Panc1 (cell line): Measurements from ENCODE around the gene MED25. TPM values are rescaled to one million over a fixed set of nuclear protein-coding genes. Genes with fewer than 3 reads are reported as not detected.
A peak's percentile ranks its signal among the peaks of the same experiment; 100 is the strongest.

Source experiments
- ATAC-seq: fragments of 200-7000 bp; cut with Tn5 transposase; 2 replicates; pipeline ENCODE4 v1.9.1; 2020; ENCODE audit warnings: mild to moderate bottlenecking, moderate library complexity
- BruUV-seq: library from RNA; stranded (reverse); fragments of 400-500 nt; replicated peaks from 2 replicates; lab custom pipeline; 2021; lab: Mats Ljungman, UMichigan
- CTCF ChIA-PET: fragments of 300-600 bp; sonication (Branson Sonifier 250); formaldehyde crosslinking; loops from one replicate; lab custom pipeline; 2022; ENCODE audit warnings: antibody characterized with exemption; lab: Charles Lee
- POLR2A ChIA-PET: fragments of 300-600 bp; sonication (Branson Sonifier 250); formaldehyde crosslinking; loops from one replicate; lab custom pipeline; 2022; ENCODE audit warnings: antibody characterized with exemption; lab: Charles Lee
- DNase-seq: peaks from one replicate; pipeline ENCODE4 v3.0.0-alpha.2; 2010; ENCODE audit warnings: low read depth, low spot score
- H3K27ac ChIP-seq: 2 replicates; pipeline ENCODE4 v1.5.1; 2011; ENCODE audit warnings: mild to moderate bottlenecking, low read length, inconsistent platforms
- H3K27me3 ChIP-seq: fragments of 200-500 bp; sonication (Bioruptor generic); 2 replicates; pipeline ENCODE4 v1.6.0; 2014; ENCODE audit warnings: low read length, inconsistent platforms; ENCODE audit not compliant: control insufficient read depth, insufficient read depth
- H3K36me3 ChIP-seq: fragments of 200-500 bp; sonication (Bioruptor generic); 2 replicates; pipeline ENCODE4 v1.5.1; 2014; ENCODE audit warnings: inconsistent platforms, mild to moderate bottlenecking, low read length, moderate library complexity; ENCODE audit not compliant: control insufficient read depth, insufficient read depth
- H3K4me1 ChIP-seq: 2 replicates; pipeline ENCODE4 v1.5.1; 2011; ENCODE audit warnings: inconsistent platforms, mild to moderate bottlenecking, low read length, moderate library complexity; ENCODE audit not compliant: control insufficient read depth, insufficient read depth
- H3K4me3 ChIP-seq, 2 experiments: 2 replicates each; pipeline ENCODE4 v1.5.1; 2011 to 2012; ENCODE audit warnings: low read depth in 2 of 2, low read length in 2 of 2, mild to moderate bottlenecking in 2 of 2, inconsistent platforms in 1 of 2, moderate library complexity in 1 of 2
- H3K9me3 ChIP-seq: fragments of 200-500 bp; sonication (Bioruptor generic); 2 replicates; pipeline ENCODE4 v1.5.1; 2014; ENCODE audit warnings: low read depth, mild to moderate bottlenecking, inconsistent platforms, low read length, moderate library complexity; ENCODE audit not compliant: control insufficient read depth, insufficient read depth
- CTCF ChIP-seq: fragments of 450-650 bp; IDR thresholded peaks from 2 replicates; pipeline ENCODE4 v1.5.1; 2017; ENCODE audit warnings: mild to moderate bottlenecking
- POLR2AphosphoS5 ChIP-seq: IDR thresholded peaks from 2 replicates; pipeline ENCODE4 v1.6.1; 2012; ENCODE audit warnings: mild to moderate bottlenecking, low read depth, low read length, moderate library complexity
- REST ChIP-seq, 2 experiments: IDR thresholded peaks; 2 replicates each; pipeline ENCODE4 v1.6.1; 2011 to 2012; ENCODE audit warnings: low read depth in 2 of 2, control low read depth in 1 of 2, low read length in 1 of 2, mild to moderate bottlenecking in 1 of 2, moderate library complexity in 1 of 2; ENCODE audit not compliant: insufficient read depth in 1 of 2
- SIN3A ChIP-seq: IDR thresholded peaks from 2 replicates; pipeline ENCODE4 v1.6.1; 2012; ENCODE audit warnings: low read depth, mild to moderate bottlenecking, low read length, moderate library complexity, borderline replicate concordance; ENCODE audit not compliant: insufficient read depth
- TCF7L2 ChIP-seq: IDR thresholded peaks from 2 replicates; pipeline ENCODE4 v1.6.1; 2011; ENCODE audit warnings: mild to moderate bottlenecking, low read depth, low read length, inconsistent platforms
- in situ Hi-C: cut with HindIII; loops from 2 replicates; pipeline ENCODE4 v1.10.0; 2016; ENCODE audit warnings: low sequenced_read_pairs, low pct_unique_long_range_greater_than_20kb
- intact Hi-C: fragments of 100-400 bp; cut with micrococcal nuclease; formaldehyde crosslinking; loops from one replicate; pipeline ENCODE4 v1.10.0; 2022; ENCODE audit not compliant: unreplicated experiment
- total RNA-seq: library from RNA; stranded (reverse); gene quantifications from one replicate; pipeline ENCODE4 v1.2.1, GENCODE V29; 2021; ENCODE audit not compliant: unreplicated experiment

The MED25 gene
- total RNA-seq, 1 experiment from 2014 or later = 52.4 TPM

- H3K27me3 ChIP-seq = no peaks in the 10 kb centered on the region
- no peaks in the 10 kb centered on the region for H3K9me3 ChIP-seq
- no peak for DNase-seq
- no peaks in the 10 kb centered on the region for H3K4me1 ChIP-seq
- ChIA-PET POLR2A (no interaction called here), CTCF (interaction anchor here (0.6 kb wide), 1 partner anchor 18 kb away, joined by 6 read pairs; no protein-coding TSS in a partner anchor)
- H3K36me3 ChIP-seq = no peaks in the 10 kb centered on the region; the same call in 1 of the 2 replicates
- TF ChIP-seq TCF7L2 = no peak
- no peak for TF ChIP-seq POLR2AphosphoS5
- no peak for TF ChIP-seq CTCF
- TF ChIP-seq REST (IDR thresholded peaks at IDR 0.05; ENCODE audit: insufficient read depth in 1 of 2, low read depth in 2 of 2, low read length in 1 of 2) = no peak
- TF ChIP-seq SIN3A = no peak
- H3K4me3 ChIP-seq = no peak overlapping the region
- H3K27ac ChIP-seq = no peak overlapping the region
- ATAC-seq = no peak
- no TSS peak for BruUV-seq
- in situ Hi-C loops (no loop called here), intact Hi-C loops (no loop called here)
These were observed 25.1 kb upstream of the MED25 start for GRCh38 chr19:49792829-49793560.

GRCh38 chr19:49793561-49793840, 24.6 kb upstream of the MED25 start:
- no peaks in the 10 kb centered on the region for H3K27me3 ChIP-seq
- no peaks in the 10 kb centered on the region for H3K9me3 ChIP-seq
- H3K4me1 ChIP-seq = no peaks in the 10 kb centered on the region
- in situ Hi-C loops = no loop called here
- ChIA-PET CTCF (interaction anchor here (0.6 kb wide), 1 partner anchor 18 kb away, joined by 6 read pairs; no protein-coding TSS in a partner anchor), POLR2A (no interaction called here)
- no peaks in the 10 kb centered on the region; the same call in 1 of the 2 replicates for H3K36me3 ChIP-seq
- ATAC-seq (peak; percentile 52; the same call in 1 of the 2 replicates), DNase-seq (no peak)
- BruUV-seq = no TSS peak
- H3K4me3 ChIP-seq = no peak overlapping the region
- intact Hi-C loops = no loop called here
- TF ChIP-seq SIN3A (no peak), POLR2AphosphoS5 (no peak), TCF7L2 (no peak), REST (IDR thresholded peaks at IDR 0.05; ENCODE audit: insufficient read depth in 1 of 2, low read depth in 2 of 2, low read length in 1 of 2) (no peak), CTCF (no peak)
- no peak overlapping the region for H3K27ac ChIP-seq
